GM18520 (cell line): ENCODE measurements around the gene DTX2.
"Not testable (repeated sequence)": the region's sequence is repeated elsewhere in the genome, so short reads cannot be mapped to it uniquely, and the experiment has no call there.

Source experiments
- ATAC-seq: cut with Tn5 transposase; IDR thresholded peaks from one replicate; pipeline ENCODE4 v1.9.1; 2021; ENCODE audit not compliant: unreplicated experiment

The DTX2 gene

GRCh38 chr7:76442664-76443446 is 18.7 kb upstream of the DTX2 start:
- not testable (repeated sequence) for ATAC-seq

DNA sequence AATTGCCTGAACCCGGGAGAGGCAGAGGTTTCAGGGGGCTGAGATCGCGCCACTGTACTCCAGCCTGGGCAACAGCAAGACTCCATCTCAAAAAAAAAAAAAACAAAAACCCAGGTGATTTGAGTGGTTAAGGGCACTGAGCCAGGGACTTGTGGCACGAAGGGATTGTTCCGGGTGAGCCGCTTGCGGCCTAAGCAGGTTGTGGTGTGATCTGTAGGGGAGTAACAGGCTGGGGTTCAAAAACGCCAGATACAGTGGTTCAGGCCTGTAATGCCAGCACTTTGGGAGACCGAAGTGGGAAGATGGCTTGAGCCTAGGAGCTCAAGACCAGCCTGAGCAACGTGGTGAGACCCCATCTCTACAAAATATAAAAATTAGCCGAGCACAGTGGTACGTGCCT is 17.7 kb upstream of the DTX2 start:
- ATAC-seq = not testable (repeated sequence)

DNA sequence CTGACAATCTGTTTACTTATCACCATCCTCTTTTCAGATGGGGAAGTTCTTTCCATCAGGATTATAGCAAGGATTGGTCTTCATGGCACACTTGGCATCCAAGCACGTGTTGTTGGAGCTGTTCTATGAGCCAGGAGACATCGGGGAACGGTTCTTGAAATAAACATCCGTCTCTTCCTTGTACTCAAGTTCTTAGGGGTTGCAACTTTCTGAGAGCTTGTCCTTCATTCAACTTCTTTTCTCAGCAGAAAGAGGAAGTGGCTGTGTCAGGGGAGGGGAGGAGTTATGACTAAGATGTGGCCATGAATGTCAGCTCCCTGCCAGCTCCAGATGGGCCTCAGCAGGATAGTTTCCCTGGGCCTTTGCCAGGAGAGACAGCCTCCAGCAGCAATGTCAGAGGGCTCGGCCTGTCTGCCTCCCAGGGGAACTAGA is 15.9 kb upstream of the DTX2 start:
- peak; percentile 82 for ATAC-seq

DNA sequence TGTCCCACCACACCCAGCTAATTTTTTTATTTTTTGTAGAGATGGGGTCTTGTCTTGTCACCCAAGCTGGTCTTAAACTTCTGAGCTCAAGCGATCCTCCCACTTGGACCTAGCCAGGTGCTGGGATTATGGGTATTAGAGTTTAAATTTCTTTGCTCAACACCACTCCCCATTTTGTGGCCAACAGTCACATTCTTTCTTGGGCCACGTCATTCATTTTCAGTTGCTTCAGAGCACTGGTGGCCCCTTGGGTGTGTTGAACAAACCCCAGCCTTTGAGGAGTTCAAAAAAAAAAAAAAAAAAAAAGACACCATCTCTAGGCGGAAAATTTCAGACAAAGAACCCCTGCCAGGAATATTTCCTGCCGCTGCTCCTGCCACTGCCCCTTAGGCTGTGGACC is 4.5 kb upstream of the DTX2 start:
- not testable (repeated sequence) for ATAC-seq

DNA sequence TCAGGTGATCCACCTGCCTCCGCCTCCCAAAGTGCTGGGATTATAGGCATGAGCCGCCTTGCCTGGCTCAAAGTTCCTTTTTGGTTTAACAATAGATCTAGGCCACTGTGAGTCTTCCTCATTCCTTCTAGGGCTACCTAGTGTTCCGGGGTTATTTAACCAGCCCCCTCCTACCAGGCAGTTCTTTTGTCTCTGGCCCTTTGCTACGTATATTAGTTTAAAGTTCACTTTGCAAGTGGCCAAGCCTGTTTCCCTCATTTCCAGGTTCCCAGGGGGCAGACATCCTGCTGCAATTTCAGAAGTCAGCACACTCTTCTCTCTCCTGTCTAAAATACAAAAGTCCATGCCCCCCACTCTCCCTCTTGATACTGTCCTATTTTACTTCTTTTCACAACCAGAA is 3.0 kb upstream of the DTX2 start:
- not testable (repeated sequence) for ATAC-seq

DNA sequence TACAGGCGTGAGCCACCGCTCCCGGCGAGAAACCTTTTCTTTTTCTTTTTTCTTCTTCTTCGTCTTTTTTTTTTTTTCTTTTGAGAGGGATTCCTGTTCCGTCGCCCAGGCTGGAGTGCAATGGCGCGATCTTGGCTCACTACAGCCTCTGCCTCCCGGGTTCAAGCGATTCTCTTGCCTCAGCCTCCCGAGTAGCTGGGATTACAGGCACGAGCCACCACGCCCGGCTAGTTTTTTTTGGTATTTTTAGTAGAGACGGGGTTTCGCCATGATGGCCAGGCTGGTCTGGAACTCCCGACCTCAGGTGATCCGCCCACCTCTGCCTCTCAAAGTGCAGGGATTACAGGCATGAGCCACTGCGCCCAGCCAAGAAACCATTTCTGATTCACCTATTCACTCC is 742 bp upstream of the DTX2 start:
- ATAC-seq = not testable (repeated sequence)

GRCh38 chr7:76462271-76462882 is 868 bp downstream of the DTX2 start:
- ATAC-seq = not testable (repeated sequence)

DNA sequence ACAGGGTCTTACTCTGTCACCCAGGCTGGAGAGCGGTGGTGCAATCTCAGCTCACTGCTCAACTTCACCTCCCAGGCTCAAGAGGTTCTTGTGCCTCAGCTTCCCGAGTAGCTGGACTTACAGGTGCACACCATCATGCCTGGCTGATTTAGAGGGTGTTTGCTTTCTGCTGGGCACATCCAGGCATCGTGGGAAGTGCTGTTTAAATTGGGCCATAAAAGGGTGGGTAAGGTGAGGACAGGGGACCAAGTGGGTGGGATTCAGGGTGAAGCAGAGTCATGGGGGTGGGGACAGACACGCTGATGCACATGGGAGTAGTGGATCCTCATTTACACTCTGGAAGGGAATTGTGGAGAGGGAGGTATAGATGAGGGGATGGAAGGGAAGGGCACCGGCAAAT is 3.5 kb downstream of the DTX2 start:
- ATAC-seq = not testable (repeated sequence)

DNA sequence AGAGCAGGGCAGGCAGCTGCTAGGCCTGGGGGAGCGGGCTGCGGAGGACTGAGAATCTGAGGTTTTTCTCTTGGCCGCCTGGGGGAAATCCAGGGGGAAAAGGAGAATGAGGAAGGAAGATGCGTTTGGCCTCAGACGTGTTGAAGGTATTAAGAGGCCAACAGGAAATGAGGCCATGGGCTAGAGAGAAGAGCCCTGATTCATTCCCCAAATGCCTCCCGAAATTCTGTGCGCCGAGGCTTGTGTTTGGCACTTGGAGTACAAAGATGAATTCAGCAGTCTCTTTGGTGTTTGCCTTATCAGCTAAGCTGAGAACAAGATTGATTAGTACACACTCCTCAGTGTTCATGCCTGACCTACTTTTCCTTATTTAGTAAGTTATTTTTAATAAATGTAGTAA is 4.4 kb downstream of the DTX2 start:
- ATAC-seq = not testable (repeated sequence)

GRCh38 chr7:76467743-76468404 is 6.4 kb downstream of the DTX2 start:
- ATAC-seq = peak; percentile 58

DNA sequence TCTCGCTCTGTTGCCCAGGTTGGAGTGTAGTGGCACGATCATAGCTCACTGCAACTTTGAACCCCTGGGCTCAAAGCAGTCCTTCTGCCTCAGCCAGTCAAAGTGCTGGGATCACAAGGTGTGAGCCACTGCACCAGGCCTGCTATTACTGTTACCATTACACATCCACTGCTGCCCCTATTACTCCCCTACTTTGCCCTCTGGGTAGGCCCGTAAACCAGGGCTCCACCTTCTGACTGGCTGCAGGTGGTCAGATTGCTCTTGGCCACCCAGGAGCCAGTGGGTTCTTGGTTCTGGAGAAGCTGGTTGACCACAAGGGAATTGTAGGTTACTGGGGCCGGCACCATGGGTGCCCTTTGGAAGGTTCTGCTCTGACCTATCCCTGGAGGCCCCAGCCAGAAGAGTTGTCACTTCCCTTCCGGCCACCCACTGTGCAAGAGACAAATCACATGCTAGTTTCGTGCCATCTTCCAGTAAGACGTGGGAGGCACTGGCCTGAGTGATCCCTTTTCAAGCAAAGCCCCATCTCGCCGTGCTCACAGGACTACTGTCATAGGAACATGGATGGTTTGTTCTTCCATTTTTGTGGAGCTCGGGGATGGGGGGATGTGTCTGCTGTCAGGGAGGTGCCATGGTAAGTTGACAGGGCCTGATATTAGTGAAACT is 10.2 kb downstream of the DTX2 start:
- ATAC-seq = not testable (repeated sequence)

- ATAC-seq = not testable (repeated sequence)
Measured at GRCh38 chr7:76473097-76473496, 11.6 kb downstream of the DTX2 start.

DNA sequence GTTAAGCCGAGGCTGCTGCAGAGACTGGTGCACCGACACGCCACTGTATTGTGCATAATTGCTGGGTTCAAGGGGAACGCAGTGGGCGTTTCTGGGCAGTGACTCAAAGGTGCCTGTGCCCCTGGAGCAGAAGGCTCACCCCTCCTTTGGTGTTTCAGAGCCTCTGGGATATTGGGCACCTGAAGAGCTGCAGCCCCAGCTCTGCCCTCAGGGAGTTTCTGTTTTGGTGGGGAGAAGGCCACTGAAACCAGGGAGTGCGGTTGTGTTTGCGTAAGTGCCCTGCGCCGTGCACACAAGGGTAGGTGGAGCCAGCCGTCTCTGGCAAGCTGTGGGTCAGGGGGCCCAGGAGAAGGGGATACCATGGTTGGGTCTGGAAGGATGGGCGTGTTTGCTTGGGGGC is 14.8 kb downstream of the DTX2 start:
- ATAC-seq = not testable (repeated sequence)

DNA sequence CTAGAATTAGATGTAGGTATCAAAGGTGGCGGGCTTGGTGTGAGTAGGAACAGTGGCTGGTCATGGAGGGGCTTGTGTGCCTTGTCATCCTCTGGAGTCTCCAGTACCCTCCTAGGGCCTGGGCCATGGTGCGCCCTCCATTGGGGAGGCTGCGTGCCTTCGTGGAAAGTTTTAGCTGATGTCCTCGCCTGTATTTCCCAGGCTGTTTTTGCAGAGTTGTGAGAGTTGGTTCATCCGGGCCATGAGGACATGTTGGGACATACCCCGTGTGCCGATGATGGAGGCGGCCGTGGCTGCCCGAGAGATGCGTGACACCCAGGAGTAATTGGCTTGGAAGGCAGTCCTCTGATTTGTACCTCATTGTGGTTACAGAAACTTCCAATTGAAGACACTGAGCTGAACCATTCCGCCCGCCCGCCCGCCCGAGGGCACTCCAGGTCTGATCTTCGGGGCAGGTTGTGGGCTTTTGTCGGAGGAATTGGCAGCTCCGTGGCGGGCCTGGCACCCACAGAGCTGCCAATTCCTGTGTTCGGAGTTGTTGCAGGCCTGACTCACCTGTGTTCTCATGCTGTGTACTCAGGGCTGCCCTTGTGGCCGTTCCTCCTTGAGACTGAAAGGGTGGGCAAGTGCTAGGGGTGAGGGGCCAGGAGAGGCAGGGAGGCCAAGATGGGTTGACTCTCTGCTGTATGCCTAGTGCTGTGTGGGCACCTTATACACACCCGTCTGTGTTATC is 15.4 kb downstream of the DTX2 start:
- not testable (repeated sequence) for ATAC-seq

- ATAC-seq = not testable (repeated sequence)
Measured at GRCh38 chr7:76479628-76480027, 18.1 kb downstream of the DTX2 start.

GRCh38 chr7:76480403-76481253 is 19.1 kb downstream of the DTX2 start:
- not testable (repeated sequence) for ATAC-seq

- ATAC-seq = not testable (repeated sequence)
Measured at GRCh38 chr7:76482660-76483059, 21.2 kb downstream of the DTX2 start.

DNA sequence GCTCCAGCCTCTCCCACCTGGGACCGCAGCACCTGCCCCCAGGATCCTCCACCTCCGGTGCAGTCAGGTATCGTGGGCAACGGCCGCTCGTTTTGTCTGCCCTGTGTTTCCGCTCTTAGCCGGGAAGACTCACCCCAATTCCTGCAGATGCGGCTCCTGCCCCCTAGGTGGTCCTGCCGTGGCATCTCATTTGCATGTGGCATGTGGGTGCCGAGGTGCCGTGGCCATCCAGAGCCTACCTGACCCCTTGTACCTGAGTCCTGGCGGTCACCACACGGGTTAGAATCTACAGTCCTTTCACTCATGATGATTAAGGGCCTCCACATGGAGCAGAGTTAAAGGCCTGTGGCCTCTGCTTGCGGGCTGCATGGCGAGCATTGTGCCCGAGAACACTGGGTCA is 21.6 kb downstream of the DTX2 start:
- not testable (repeated sequence) for ATAC-seq

- ATAC-seq = not testable (repeated sequence)
Measured at GRCh38 chr7:76484456-76484855, 22.9 kb downstream of the DTX2 start.
